OCI-LY1 (cell line): ENCODE measurements around the gene PSMD1.

Source experiments
- CTCF ChIP-seq: fragments of 200-600 bp; sonication (generic), shearing (Covaris generic); IDR thresholded peaks from 2 replicates; pipeline ENCODE4 v1.5.1; 2017; ENCODE audit warnings: mild to moderate bottlenecking, antibody characterized with exemption, low read length, moderate library complexity, mixed read lengths
- EZH2 ChIP-seq: fragments of 200-600 bp; sonication (generic), shearing (Covaris generic); IDR thresholded peaks from 2 replicates; pipeline ENCODE4 v1.8.0; 2017; ENCODE audit warnings: borderline replicate concordance, mixed run types, mild to moderate bottlenecking, antibody characterized with exemption, low read length, moderate library complexity, mixed read lengths

DNA sequence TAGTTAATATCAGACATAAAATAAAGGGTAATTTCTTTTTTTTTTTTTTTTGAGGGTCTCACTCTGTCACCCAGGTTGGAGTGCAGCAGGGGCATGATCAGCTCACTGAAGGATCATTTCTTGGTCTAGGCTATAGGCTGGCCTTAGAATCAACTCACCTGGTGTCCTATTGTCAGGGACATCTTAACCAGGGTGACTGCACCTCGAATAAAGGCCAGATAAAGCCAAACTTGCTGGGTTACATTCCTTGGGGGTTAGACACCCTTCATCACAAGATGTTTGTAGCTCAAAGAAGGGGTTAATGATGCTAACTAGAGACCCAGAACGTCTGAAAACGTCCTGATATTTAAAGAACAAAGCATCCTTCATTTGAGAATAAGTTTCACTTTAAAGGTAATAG is 42.8 kb upstream of the PSMD1 start:
- TF ChIP-seq CTCF (no peak), EZH2 (no peak)
